ENCODE data around the gene ADAMTS17.

- no peak for TF ChIP-seq CTCF (conservative IDR thresholded peaks at IDR 0.05)
- TF ChIP-seq ZFX (IDR thresholded peaks at IDR 0.05) = no peak
These were observed 282.7 kb downstream of the ADAMTS17 start for GRCh38 chr15:100059094-100059493.
